GOT3 (cell line): ENCODE results near the gene SLIT3.
"Not testable (repeated sequence)": the region's sequence is repeated elsewhere in the genome, so short reads cannot be mapped to it uniquely, and the experiment has no call there.

Experiments
- DNase-seq: peaks from one replicate; lab custom pipeline; 2025; ENCODE audit warnings: mixed read lengths; lab: John Stamatoyannopoulos, UW

Gene SLIT3

DNA sequence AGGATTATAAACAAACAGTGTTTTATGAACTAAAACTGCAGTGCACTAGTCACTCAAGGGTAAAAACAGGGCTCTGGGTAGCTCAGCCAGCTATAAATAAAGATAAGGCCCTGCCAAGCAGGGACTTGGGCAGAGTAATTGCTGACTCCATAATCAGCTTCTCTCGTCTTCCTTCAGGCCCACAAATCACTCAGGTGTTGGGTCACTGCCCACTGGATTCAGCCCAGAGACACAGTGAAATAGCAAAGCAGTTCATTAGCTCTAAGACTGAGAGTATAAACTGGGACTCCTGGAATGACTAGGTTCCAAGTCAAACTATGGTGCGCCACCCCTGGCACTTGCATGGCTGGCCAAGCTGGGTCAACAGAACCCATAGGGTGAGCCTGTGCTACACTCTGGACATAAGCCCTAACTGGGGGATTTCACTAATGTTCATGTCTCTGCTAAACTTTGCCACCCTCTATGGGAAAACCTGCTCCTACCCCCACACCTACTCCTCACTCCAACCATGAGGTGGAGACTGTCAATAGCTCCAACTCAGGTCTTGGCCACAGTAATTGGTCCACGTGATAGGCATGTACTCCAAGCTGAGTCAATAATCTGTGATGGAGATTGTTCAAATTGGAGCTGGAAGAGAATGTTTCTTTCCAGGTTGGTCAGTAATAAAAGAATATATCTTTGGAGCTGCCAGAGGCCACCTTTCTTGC, 158.5 kb downstream of the SLIT3 start:
- no peak for DNase-seq

DNA sequence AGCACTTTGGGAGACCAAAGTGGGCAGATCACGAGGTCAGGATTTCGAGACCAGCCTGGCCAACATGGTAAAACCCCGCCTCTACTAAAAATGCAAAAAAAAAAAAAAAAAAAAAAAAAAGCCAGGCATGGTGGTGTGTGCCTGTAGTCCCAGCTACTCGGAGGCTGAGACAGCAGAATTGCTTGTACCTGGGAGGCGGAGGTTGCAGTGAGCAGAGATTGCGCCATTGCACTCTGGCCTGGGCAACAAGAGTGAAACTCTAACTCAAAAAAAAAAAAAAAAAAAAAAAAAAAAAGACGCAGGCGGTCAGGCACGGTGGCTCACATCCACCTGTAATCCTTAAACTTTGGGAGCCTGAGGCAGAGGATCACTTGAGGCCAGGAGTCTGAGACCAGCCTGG, 160.7 kb downstream of the SLIT3 start:
- DNase-seq: not testable (repeated sequence)

DNA sequence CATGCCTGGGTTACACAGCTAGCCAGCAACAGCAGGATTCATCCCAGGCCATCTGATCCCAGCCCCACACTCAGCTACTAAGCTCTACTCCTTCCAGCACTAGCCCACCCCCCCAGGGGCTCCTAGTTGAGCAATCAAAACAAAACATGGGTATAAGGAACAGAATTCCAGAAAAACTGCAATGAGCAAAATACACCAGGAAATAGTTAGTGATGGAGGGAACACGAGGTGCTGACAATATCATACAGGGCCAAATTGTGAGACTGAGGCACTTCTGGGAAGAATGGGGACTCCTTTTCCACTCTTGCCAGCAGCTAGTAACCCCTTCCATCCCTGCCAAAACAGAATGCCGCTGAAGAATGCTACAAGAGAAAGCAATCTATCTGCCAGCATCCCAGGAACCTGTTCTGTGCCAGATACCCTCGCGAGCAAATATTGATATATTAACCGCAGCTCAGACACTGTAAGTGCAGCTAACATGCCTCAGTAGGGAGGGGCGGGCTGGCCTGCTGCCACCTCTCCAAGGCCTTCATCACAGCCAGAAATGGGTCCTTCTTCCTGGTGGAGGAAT, 161.4 kb downstream of the SLIT3 start:
- no peak for DNase-seq

DNA sequence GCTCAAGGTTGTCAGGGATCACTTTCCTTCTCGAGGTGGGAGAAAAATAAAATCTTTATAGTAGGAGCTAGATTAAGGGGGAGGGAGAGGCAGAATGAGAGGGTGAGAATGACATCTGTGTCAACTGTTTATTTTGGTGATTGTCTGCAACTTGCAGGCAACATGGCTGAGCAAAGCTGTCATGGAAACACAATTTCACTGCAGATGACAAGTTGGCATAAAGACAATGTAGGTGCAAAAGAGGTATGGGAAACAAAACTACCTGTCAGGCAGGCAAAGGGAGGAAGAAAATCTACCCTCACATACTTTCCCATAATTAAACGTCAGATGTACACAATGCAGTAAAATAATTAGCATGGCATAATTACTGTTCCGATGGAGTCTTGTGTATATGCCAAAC, 167.4 kb downstream of the SLIT3 start:
- no peak for DNase-seq

DNA sequence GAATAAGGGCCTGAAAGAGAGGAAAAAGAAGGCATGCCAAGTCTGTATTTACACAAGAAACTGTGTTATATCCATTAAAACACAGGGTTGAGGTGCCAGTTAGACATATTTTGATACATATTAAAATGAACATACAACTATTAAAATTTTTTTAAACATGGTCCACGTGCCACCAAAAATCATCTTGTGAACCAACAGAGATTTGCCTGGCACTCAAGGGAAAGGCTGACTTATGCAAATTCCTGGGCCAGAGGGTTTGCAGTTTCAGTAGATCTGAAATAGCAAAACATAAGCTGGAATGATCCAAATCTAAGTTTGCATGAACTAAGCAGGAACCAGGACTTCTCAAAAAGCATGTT, 168.7 kb downstream of the SLIT3 start:
- DNase-seq: no peak

DNA sequence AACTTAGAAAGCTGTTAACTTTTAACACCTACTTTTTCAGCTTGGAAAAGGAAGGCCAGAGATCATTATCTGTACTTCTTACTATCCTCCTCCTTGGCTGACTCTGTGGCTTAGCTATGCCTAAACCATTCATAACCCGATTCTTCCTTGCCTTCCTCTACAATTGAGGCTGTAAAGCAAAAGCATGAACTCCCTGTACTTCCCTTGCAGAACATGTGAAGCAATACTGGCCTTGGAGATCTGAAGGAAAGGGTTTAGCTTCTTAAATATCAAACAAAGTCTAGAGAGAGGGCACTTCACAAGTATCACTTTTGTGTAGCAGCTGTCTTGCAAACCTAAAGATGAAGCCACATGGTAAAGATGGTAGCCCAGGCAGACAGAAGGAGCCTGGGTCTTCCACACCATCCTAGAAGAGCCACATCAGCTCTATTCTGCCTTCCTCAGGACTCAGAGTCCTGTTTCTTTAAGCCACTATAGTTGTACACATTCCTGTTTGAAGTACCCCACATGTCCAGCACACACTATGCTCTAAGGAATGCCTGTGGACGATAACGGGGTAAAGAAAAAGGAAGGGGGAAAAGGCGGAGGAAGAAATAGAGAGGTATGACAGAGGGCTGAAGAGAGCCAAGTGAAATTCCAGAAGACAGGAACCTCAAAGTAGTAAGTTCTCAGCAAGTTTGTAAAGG, 169.2 kb downstream of the SLIT3 start:
- no peak for DNase-seq

DNA sequence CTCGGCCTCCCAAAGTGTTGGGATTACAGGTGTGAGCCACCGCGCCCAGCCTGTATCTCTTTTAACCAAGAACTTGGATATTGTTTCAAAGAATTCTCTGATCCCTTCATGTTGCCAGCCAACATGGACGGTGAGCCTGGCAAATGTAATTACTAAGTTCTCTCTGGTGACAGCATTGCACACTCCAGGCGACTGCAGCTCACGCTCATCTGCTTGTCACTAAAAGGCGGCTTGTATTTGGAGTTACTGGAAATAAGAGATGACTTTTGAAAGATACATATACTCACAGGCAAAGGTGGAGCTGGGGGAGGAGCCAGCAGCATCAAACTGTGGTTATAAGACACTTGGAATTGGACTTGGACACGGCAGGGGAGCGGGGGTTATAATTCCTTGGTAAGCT, 172.3 kb downstream of the SLIT3 start:
- no peak for DNase-seq

DNA sequence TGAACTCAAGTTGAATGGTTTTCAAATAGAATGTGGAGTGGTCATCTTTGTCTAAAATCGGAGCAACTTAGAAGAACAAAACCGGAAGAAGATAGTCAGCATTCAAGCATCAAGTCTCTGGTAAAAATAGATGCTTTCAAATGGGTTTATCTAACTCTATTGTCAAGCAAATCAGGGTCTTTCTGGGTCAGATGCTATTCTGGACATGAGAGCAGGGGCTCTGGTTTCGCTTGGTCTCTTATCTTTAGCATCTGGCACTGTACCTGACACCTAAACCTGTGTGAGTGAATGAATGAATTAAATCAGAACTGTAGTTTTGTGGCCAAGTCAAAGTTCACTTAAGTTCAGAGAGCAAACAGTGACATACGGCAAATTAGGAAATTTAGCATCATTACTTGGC, 173.5 kb downstream of the SLIT3 start:
- no peak for DNase-seq

DNA sequence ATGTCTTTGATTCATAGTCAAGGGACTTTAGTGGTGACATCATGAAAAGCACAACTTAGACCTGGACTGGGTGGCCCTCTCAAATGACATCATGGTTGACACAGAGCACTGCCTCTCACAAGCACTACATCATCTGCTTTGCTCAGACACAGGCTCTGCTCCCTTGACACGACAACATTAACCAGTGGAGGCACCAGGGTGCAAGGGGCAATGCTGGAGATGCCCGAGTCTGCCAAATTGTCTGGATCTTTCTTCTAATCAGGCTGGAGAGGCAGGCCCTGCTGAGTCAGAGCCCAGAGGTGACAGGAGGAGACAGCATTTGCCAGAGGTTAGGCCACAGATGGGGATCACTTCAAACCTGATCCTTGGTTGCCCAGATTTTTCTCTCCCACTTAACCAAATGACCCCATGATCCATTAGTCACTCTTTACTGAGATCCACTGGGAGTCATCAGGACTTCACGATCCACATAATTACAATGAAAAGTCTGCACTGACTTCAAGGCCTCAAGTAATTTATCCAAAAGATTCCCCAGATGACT, 174.4 kb downstream of the SLIT3 start:
- DNase-seq: no peak

DNA sequence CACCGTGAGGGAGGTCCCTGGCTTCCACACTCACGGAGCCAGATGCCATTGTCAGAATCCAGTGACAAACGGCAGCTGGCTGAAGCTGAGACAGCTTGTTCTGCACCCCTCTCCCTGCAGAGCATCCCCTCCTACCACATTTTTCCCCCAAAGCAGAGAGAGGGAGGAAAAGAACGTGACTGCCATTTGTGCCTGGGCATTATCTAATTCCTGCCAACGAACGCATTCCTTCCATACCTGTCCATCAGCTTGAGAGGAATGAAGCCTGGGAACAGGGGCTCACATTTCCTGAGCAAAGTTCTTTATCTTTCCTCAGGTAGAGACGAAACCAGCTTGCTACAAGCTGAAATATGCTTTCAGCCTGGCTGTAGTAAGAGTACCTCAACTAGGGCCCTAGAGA, 175.4 kb downstream of the SLIT3 start:
- no peak for DNase-seq

DNA sequence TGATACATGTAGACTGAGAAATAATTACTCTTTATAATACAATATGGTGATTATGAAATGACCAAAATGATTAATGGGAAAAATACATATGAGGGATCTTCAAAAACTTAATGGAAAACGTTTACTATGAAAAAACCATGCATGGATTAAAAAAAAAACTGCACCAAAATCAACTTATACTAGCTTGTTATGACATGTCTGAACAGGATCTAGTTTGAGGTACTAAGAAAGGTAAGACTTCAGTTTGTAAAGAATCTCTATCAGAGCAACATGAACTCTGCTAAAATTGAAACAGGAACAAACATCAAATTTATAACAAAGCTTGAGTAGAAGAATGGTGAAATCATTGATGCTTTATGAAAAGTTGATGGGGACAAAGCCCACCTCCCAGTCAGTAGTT, 178.0 kb downstream of the SLIT3 start:
- DNase-seq: no peak

DNA sequence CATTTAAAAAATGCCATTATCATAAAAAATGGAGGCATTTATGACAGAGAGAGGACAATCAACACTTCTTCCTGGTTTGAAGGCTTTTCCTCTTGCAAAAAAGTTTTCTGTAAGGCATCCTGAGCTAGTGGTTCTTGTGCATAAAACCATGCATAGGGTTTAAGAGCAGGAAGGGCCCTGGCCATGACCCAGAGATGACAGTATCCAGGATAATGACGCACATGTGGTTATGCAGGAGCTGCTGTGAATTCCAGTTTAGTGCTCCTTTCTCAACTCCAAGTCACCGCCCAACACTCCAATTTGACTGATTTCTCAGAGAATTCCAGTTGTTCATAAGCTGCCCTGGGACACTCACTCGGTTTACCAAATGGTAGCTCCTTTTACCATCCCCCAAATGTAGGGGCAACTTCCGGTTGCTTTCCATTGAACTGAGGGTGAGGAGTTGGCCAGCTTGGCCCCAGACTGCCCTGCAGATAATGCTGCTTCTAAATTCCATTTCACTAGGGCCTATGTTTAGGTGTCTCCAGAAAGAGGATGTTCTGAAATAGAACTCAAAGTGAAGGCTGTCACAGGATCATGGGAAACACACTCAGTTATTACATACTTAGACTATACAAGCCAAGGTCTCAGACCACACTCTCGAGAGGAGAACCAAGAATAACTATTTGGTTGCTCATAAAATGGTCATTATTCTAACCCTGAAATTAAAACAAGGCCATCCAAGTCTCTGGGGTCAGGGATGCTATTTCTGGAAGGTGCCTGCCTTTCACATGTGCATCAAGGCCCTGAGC, 179.1 kb downstream of the SLIT3 start:
- DNase-seq: no peak

DNA sequence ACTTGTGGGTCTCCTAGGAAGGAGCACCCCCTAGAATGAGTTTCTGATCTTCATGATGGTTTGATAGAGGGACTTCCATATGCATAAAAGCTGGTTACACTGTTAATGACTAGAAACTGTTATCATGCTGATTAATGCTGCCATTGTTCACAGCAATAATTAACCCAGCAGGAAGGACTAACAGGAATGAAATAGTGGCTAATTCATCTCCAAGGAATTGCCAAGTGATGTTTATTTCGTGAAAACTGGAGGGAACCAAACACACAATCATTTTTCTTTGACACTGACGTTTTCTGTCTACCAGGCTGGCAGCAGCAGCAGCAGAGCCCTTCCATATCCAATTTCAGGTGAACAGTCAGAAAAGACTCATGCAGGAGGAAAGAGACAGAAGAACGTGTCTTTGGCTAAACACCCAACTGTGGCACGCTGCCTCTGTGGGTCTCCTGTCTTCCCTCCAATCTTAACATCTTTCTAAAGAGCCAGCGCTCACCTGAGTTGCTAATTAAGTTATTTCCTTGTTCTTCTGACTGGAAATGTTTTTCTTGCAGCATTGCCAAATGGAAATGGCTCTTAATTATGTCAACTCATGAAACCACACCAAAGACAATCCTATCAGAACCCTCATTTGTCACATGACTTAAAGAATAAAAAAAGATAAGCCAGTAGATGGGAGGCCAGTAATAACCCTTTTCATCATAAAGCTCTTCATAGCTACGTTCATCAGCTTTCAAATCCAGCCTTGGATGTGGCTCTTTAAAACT, 181.5 kb downstream of the SLIT3 start:
- DNase-seq: no peak

DNA sequence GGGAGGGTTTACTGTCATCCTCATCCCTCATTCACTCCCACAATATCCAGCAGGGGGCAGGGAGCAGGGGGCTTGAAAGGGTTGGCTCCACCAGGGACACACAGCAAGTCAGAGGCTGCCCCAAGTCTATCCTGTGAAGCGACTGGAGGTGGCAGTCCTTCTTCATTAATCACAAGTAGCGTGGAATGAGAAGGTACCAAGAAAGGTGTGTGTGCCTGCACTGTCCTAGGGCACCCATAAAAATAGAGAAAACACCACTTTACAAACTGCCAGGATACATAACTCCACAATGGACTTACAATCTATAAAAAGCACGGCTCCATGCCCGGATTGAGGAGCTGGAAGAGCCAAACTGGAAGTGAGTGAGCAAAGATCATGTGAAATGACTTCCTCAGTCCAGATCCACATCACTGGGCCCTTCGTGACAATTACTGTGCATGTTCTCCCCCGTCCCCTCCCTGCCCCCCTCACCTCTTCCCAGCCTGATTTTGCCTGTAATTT, 183.9 kb downstream of the SLIT3 start:
- DNase-seq: no peak

DNA sequence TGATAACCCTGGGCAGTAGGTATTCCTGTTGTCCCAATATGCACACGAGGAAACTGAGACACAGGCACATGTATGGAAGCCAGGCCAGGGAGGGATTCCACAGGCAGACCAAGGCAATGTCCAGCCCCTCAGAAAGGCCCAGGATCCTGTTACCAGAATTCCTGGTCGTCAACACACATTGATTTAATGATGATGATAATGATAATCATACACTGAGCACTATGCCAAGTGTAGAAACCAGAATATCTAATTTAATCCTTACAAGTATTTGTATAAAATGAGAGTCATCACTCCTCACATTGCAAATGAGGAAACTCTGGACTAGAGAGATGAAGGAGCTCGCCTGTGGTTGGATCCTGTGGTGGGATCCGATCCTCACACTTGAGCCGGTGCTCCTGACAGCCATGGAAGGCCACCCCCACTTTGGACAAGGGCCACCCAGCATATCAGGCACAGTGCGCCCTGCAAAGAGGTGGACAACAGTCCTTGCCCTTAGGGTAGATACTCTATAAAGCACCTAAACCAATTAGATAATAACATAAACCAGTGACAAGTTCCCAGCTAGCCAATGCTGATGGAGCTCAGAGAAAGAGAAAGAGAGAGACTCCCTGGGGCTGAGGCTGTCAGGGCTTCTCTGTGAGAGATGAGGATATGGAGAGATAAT, 185.3 kb downstream of the SLIT3 start:
- DNase-seq: no peak

DNA sequence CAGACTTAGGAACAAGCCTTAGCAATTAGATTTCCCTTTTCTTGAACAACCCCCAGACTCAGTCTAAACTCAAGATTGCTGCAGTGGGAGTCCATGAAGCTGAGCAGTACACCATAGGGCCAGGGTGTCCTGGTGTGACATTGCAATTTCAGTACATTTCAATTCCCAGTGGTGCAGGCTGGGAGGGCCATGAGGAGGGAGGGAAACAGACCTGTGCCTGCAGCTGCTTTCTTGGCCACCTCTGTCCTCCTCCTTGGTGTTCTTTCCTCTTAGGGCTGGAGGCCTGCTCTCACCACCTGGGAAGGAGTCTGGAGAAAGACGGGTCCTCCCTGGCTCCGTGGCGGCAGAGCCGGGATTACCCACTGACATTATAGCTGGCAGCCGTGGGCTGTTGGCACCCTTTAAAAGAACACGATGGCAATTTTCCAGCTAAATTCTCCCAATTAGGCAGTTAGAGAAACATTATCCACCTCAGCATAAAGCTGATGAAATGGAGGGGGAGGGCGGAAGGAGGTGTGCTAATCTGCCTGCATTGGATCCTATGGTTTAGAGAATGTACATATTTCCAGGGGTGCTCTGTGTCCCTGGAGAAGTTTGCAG, 186.4 kb downstream of the SLIT3 start:
- no peak for DNase-seq

DNA sequence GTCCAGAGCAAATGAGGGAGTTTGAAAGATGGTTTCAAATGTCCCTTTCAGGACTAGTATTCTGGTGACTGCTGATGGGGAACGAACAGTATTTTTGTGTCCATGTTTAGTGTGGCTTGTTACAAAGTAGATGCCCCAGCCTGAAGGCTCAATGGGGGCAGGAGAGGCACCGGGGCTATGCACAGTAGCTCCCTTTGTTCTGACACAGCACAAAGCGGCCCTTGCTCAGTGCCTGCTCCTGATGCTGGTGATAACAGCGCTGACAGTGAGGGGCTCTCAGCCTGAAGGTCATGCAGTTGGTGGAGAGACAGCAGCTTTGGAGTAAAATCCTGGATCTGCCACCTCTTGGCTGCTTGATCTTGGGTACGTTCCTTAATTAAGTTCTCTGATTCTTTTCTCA, 188.9 kb downstream of the SLIT3 start:
- DNase-seq: no peak

DNA sequence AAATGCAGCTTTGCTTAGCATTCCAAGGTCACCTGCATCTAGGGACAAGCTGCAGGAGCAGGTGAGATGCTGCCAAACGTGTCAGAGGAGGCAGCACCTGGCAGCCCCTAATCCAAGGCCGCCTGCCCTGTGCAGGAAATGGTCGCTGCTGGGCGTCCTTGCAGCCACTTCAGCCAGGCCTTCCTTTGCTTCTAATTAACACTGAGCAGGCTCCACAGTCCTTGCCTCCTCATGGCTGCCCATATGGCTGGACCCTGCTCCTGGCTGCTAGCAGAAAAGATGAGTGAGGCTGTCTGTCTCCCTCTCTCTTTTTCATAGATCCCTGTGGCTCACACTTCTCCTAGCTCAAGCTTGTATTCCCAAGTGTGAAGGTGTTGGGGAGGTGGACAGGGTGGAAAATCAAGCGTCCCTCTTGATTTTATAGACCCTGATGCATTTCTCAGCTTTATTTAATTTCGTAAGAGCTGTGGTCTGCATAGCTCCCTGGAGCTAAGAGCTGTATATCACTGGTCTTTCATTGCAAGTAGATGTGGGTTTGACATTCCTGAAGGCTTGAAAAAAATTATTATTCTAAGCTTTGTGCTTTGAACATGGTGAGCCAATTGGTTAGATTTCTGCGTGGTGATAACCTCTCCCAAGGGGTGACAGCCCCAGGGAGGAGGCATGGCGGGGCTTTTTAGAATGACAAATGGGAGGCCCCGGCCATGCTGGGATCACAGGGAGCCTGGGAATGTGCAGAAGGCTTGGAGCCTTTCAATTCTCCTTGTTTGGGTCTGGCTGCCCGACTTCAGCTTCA, 193.8 kb downstream of the SLIT3 start:
- DNase-seq: no peak

DNA sequence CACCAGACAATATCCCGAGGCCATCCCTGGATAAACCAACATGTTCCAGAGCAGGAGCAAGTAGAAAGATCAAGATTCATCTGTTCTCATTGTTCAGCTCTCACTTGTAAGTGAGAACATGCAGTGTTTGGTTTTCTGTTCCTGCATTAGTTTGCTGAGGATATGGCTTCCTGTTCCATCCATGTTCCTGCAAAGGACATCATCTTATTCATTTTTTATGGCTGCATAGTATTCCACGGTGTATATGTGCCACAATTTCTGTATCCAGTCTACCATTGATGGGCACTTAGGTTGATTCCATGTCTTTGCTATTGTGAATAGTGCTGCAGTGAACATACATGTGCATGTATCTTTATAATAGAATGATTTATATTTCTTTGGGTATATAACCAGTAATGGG, 195.4 kb downstream of the SLIT3 start:
- not testable (repeated sequence) for DNase-seq
